RWPE1 (cell line): ENCODE data around the gene NAA35.
"Not testable (repeated sequence)": the region's sequence is repeated elsewhere in the genome, so short reads cannot be mapped to it uniquely, and the experiment has no call there.

ENCODE experiments used
- CTCF ChIA-PET: fragments of 350-600 bp; sonication (Branson Sonifier 250); formaldehyde crosslinking; extraction: SDS; loops from one replicate; lab custom pipeline; 2021; lab: Yijun Ruan, JAX
- POLR2A ChIA-PET: fragments of 400-600 bp; formaldehyde crosslinking; extraction: SDS; loops from one replicate; lab custom pipeline; 2020; ENCODE audit warnings: antibody characterized with exemption; ENCODE audit not compliant: low non-redundant PET; lab: Yijun Ruan, JAX
- DNase-seq: peaks from one replicate; pipeline ENCODE4 v3.0.0; 2012; ENCODE audit warnings: low spot score
- H3K27ac ChIP-seq: fragments of 450-650 bp; 2 replicates; pipeline ENCODE4 v1.5.1; 2017
- CTCF ChIP-seq: fragments of 450-650 bp; conservative IDR thresholded peaks from 2 replicates; pipeline ENCODE4 v1.5.1; 2017; ENCODE audit warnings: low read depth, mild to moderate bottlenecking

NAA35 gene

GRCh38 chr9:86046930-86047341 lies 106.0 kb downstream of the NAA35 start:
- CTCF ChIA-PET = no interaction called here
- DNase-seq = no peak
- POLR2A ChIA-PET = no interaction called here
- TF ChIP-seq CTCF = no peak
- no peak overlapping the region for H3K27ac ChIP-seq

DNA sequence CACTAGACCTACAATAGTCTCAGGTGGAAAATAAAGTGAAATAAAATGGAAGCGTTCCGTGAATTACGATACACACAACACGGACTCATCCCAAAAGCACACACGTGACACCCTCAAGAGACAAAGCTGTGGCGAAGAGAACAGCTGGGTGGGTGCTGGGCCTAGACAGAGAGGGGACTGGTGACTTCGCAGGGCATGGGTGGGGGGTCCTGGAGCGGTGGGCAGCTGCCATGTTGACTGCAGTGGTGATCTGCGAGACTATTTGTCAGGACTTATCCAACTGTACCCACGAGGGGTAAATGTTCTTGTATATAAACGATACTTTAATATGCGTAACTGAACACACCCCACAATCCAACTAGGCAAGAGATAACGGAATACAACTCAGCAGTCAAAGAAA lies 106.4 kb downstream of the NAA35 start:
- CTCF ChIA-PET = no interaction called here
- no peak for TF ChIP-seq CTCF
- no peak for DNase-seq
- H3K27ac ChIP-seq = no peak overlapping the region
- POLR2A ChIA-PET = no interaction called here

DNA sequence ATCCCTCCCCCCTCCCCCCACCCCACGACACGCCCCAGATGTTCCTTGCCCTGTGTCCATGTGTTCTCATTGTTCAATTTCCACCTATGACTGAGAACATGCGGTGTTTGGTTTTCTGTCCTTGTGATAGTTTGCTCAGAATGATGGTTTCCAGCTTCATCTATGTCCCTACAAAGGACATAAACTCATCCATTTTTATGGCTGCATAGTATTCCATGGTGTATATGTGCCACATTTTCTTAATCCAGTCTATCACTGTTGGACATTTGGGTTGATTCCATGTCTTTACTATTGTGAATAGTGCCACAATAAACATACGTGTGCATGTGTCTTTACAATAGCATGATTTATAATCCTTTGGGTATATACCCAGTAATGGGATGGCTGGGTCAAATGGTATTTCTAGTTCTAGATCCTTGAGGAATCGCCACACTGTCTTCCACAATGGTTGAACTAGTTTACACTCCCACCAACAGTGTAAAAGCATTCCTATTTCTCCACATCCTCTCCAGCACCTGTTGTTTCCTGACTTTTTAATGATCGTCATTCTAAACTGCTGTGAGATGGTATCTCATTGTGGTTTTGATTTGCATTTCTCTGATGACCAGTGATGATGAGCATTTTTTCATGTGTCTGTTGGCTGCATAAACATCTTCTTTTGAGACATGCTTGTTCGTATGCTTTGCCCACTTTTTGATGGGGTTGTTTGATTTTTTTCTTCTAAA lies 107.2 kb downstream of the NAA35 start:
- CTCF ChIA-PET, H3K27ac ChIP-seq, POLR2A ChIA-PET, DNase-seq: not testable (repeated sequence)

GRCh38 chr9:86052556-86053468 lies 111.9 kb downstream of the NAA35 start:
- ChIA-PET CTCF (no interaction called here), POLR2A (no interaction called here)
- DNase-seq = no peak
- H3K27ac ChIP-seq = peak overlapping the region; percentile 19; the same call in 1 of the 2 replicates
- no peak for TF ChIP-seq CTCF

- CTCF ChIA-PET = no interaction called here
- no peak for TF ChIP-seq CTCF
- H3K27ac ChIP-seq = no peak overlapping the region
- POLR2A ChIA-PET = no interaction called here
- no peak for DNase-seq
Measured at GRCh38 chr9:86054695-86055094, 113.7 kb downstream of the NAA35 start.

DNA sequence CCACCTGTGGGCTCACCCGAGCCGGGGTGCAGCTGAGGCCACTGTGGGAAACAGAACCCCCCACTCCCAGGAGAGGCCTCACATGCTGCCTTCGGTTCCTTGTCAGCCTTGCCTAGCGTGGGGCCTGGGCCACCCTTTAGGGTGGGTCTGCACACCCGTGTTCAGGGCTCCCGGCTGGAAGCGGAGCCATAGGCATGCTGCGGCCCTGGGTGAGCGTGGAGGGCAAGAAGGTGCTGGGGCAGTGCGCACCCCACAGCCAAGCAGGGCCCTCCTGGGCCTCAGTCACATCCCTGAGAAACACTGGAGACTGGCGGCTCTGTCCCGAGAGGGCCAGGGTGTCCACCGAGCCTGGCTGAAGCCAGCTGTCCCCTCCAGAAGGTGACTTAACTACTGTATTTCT lies 116.5 kb downstream of the NAA35 start:
- ChIA-PET CTCF (interaction anchor here (0.5 kb wide), 1 partner anchor 183 kb away, joined by 3 read pairs; no protein-coding TSS in a partner anchor), POLR2A (no interaction called here)
- H3K27ac ChIP-seq = no peak overlapping the region
- no peak for DNase-seq
- no peak for TF ChIP-seq CTCF
